ENCODE data around the gene RPS18.
"Not testable (repeated sequence)": the region's sequence is repeated elsewhere in the genome, so short reads cannot be mapped to it uniquely, and the experiment has no call there.

Gene RPS18

GRCh38 chr6:33276864-33277662 is 5.2 kb downstream of the RPS18 start, which contains the start of gene B3GALT4:
TSS of gene B3GALT4 (plus strand) at chr6:33277123. CDS start at chr6:33277420, 297 bp downstream.
- H3K27me3 Mint-ChIP-seq: no peaks in the 10 kb centered on the region
- H3K4me3 Mint-ChIP-seq: peak within 1 kb of the TSS; percentile 93
- no peaks in the 10 kb centered on the region for H3K9me3 Mint-ChIP-seq
- DNase-seq (ENCODE audit: low spot score in 2 of 2) (peak; percentile 70 to 79), ATAC-seq (ENCODE audit: low read depth) (peak; percentile 73)
- peaks cover 46% of the 10 kb centered on the region for H3K4me1 Mint-ChIP-seq
- H3K36me3 Mint-ChIP-seq: peaks cover 13% of the 10 kb centered on the region
- H3K27ac Mint-ChIP-seq: peak within 1 kb of the TSS; percentile 90

- Mint-ChIP-seq H3K4me3 (peak overlapping the region; percentile 93), H3K4me1 (peaks cover 40% of the 10 kb centered on the region), H3K36me3 (peaks cover 14% of the 10 kb centered on the region), H3K9me3 (no peaks in the 10 kb centered on the region), H3K27me3 (no peaks in the 10 kb centered on the region), H3K27ac (peak overlapping the region; percentile 90)
- DNase-seq (ENCODE audit: low spot score in 2 of 2) (peak in 1 of 2 donors; percentile 47), ATAC-seq (ENCODE audit: low read depth) (peak; percentile 25)
These were observed 6.0 kb downstream of the RPS18 start for GRCh38 chr6:33277663-33278391.

- DNase-seq (ENCODE audit: low spot score in 2 of 2) (no peak), ATAC-seq (ENCODE audit: low read depth) (no peak)
- Mint-ChIP-seq H3K27me3 (no peaks in the 10 kb centered on the region), H3K4me3 (peak overlapping the region; percentile 93), H3K27ac (no peak overlapping the region), H3K36me3 (peaks cover 12% of the 10 kb centered on the region), H3K4me1 (peaks cover 35% of the 10 kb centered on the region), H3K9me3 (no peaks in the 10 kb centered on the region)
These were observed 6.5 kb downstream of the RPS18 start for GRCh38 chr6:33278392-33278741.

GRCh38 chr6:33278810-33279209 is 6.9 kb downstream of the RPS18 start:
- Mint-ChIP-seq H3K27ac (no peak overlapping the region), H3K4me3 (peak overlapping the region; percentile 93), H3K9me3 (no peaks in the 10 kb centered on the region), H3K4me1 (peaks cover 34% of the 10 kb centered on the region), H3K27me3 (no peaks in the 10 kb centered on the region), H3K36me3 (peaks cover 12% of the 10 kb centered on the region)
- DNase-seq (ENCODE audit: low spot score in 2 of 2): no peak
- ATAC-seq (ENCODE audit: low read depth): no peak

GRCh38 chr6:33279257-33279695 is 7.4 kb downstream of the RPS18 start:
- Mint-ChIP-seq H3K27ac (no peak overlapping the region), H3K9me3 (no peaks in the 10 kb centered on the region), H3K4me1 (peaks cover 31% of the 10 kb centered on the region), H3K36me3 (peaks cover 9% of the 10 kb centered on the region), H3K27me3 (no peaks in the 10 kb centered on the region), H3K4me3 (no peak overlapping the region)
- DNase-seq (ENCODE audit: low spot score in 2 of 2) (no peak), ATAC-seq (ENCODE audit: low read depth) (no peak)

- ATAC-seq (ENCODE audit: low read depth) (no peak), DNase-seq (ENCODE audit: low spot score in 2 of 2) (no peak)
- H3K4me3 Mint-ChIP-seq: no peak overlapping the region
- H3K9me3 Mint-ChIP-seq: no peaks in the 10 kb centered on the region
- H3K27me3 Mint-ChIP-seq: no peaks in the 10 kb centered on the region
- H3K36me3 Mint-ChIP-seq: peaks cover 2% of the 10 kb centered on the region
- no peak overlapping the region for H3K27ac Mint-ChIP-seq
- H3K4me1 Mint-ChIP-seq: peaks cover 24% of the 10 kb centered on the region
These were observed 8.2 kb downstream of the RPS18 start for GRCh38 chr6:33279971-33280511.

- peaks cover 24% of the 10 kb centered on the region for H3K4me1 Mint-ChIP-seq
- no peak overlapping the region for H3K4me3 Mint-ChIP-seq
- peaks cover 2% of the 10 kb centered on the region for H3K36me3 Mint-ChIP-seq
- DNase-seq (ENCODE audit: low spot score in 2 of 2) (no peak), ATAC-seq (ENCODE audit: low read depth) (no peak)
- H3K9me3 Mint-ChIP-seq: no peaks in the 10 kb centered on the region
- H3K27me3 Mint-ChIP-seq: no peaks in the 10 kb centered on the region
- peak overlapping the region; percentile 58 for H3K27ac Mint-ChIP-seq
These were observed 8.7 kb downstream of the RPS18 start for GRCh38 chr6:33280539-33280938.

- peaks cover 17% of the 10 kb centered on the region for H3K4me1 Mint-ChIP-seq
- not testable (repeated sequence) for DNase-seq (ENCODE audit: low spot score in 2 of 2); H3K36me3 Mint-ChIP-seq; H3K4me3 Mint-ChIP-seq; H3K27me3 Mint-ChIP-seq; ATAC-seq (ENCODE audit: low read depth); H3K9me3 Mint-ChIP-seq; H3K27ac Mint-ChIP-seq
These were observed 13.3 kb downstream of the RPS18 start for GRCh38 chr6:33285214-33285613.

GRCh38 chr6:33286946-33287914 is 15.4 kb downstream of the RPS18 start:
- Mint-ChIP-seq H3K27ac (no peak overlapping the region), H3K27me3 (no peaks in the 10 kb centered on the region), H3K9me3 (no peaks in the 10 kb centered on the region), H3K4me1 (peaks cover 20% of the 10 kb centered on the region), H3K36me3 (peaks cover 10% of the 10 kb centered on the region), H3K4me3 (peak overlapping the region; percentile 50)
- ATAC-seq (ENCODE audit: low read depth) (no peak), DNase-seq (ENCODE audit: low spot score in 2 of 2) (no peak)

GRCh38 chr6:33288141-33288920 is 16.5 kb downstream of the RPS18 start:
- ATAC-seq (ENCODE audit: low read depth): no peak

GRCh38 chr6:33288921-33289783 is 17.3 kb downstream of the RPS18 start, which contains the start of the genes PFDN6 and WDR46:
TSS of gene PFDN6 (plus strand) at chr6:33289601. CDS start at chr6:33289857, 256 bp downstream.
TSS of gene WDR46 (minus strand) at chr6:33289239. CDS start at chr6:33289170, 69 bp downstream.
- Mint-ChIP-seq H3K27me3 (no peaks in the 10 kb centered on the region), H3K36me3 (peaks cover 15% of the 10 kb centered on the region), H3K4me3 (peak within 1 kb of the TSS; percentile 95), H3K4me1 (peaks cover 22% of the 10 kb centered on the region), H3K27ac (peak within 1 kb of the TSS; percentile 65), H3K9me3 (no peaks in the 10 kb centered on the region)
- ATAC-seq (ENCODE audit: low read depth): peak; percentile 94
- DNase-seq (ENCODE audit: low spot score in 2 of 2): peak; percentile 70 to 71

More at GRCh38 chr6:33288141-33288920, 16.5 kb downstream of the RPS18 start:
- Mint-ChIP-seq H3K27me3 (no peaks in the 10 kb centered on the region), H3K4me1 (peaks cover 20% of the 10 kb centered on the region), H3K9me3 (no peaks in the 10 kb centered on the region), H3K4me3 (peak overlapping the region; percentile 95), H3K36me3 (peaks cover 12% of the 10 kb centered on the region), H3K27ac (peak overlapping the region; percentile 65)
- DNase-seq (ENCODE audit: low spot score in 2 of 2): no peak

GRCh38 chr6:33289784-33290315 is 18.0 kb downstream of the RPS18 start:
- Mint-ChIP-seq H3K27me3 (no peaks in the 10 kb centered on the region), H3K36me3 (peaks cover 17% of the 10 kb centered on the region), H3K27ac (peak overlapping the region; percentile 65), H3K4me1 (peaks cover 22% of the 10 kb centered on the region), H3K4me3 (peak overlapping the region; percentile 95), H3K9me3 (no peaks in the 10 kb centered on the region)
- DNase-seq (ENCODE audit: low spot score in 2 of 2) (no peak), ATAC-seq (ENCODE audit: low read depth) (peak; percentile 10)

Measured in memory B cell (primary cell).